ENCODE results near the gene TLR5. TPM values are rescaled to one million over a fixed set of nuclear protein-coding genes. Genes with fewer than 3 reads are reported as not detected.

The TLR5 gene
- total and polyA plus RNA-seq, 2 of the 4 experiments (the other 2 are of a cell fraction) = 0.09 to 0.18 TPM

Other genes starting within 250 kb of the TLR5 start
- 1.1 and 2.7 TPM in 2 replicates for gene SUSD4, start 220.9 kb upstream of the TLR5 start, total RNA-seq (2012; rRNA removed)
- gene SUSD4, start 220.9 kb upstream of the TLR5 start, polyA plus RNA-seq (2012; rRNA removed) = 1.7 and 1.8 TPM in 2 replicates